Frontal cortex (tissue), 4 donors: Measurements from ENCODE around the gene KHDRBS2. TPM values are rescaled to one million over a fixed set of nuclear protein-coding genes. Genes with fewer than 3 reads are reported as not detected.
A peak's percentile ranks its signal among the peaks of the same experiment; 100 is the strongest.

Experiments used
- DNase-seq, 2 donors: peaks; one replicate each; pipeline ENCODE4 v3.0.0; 2012; ENCODE audit warnings: low spot score in 2 of 2
- FAIRE-seq: peaks from 2 replicates; lab custom pipeline; 2012; peaks lifted over from hg19 to GRCh38; lab: Jason Lieb, UNC
- total RNA-seq: library from RNA; depleted of rRNA; stranded (reverse); fragments of >200 nt; gene quantifications from one replicate; pipeline ENCODE4 v1.2.3, GENCODE V29; 2014
- donor health status: control.
- donor health status: control.
- donor health status: control.

Gene KHDRBS2
- total RNA-seq, 1 donor from 2014 or later = 62.4 TPM

DNA sequence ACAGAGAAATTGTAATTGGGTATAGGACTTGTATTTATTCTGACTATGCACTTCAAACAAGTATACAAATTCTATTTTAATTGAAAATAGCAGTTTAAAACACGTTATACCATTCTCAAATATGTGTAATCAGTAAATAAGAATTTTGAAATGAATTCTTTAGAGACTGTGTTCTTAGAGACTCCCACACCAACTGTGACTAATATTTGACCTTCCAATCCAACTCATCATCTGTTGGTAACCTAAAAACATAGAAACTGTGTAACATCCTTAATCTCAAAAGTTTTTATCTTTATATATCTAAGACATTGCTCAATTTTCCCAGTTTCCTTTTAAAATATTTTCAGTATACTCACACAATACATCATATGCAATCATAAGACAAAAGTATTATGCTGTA is 83.9 kb downstream of the KHDRBS2 start:
- DNase-seq (no peak), FAIRE-seq (no peak)

DNA sequence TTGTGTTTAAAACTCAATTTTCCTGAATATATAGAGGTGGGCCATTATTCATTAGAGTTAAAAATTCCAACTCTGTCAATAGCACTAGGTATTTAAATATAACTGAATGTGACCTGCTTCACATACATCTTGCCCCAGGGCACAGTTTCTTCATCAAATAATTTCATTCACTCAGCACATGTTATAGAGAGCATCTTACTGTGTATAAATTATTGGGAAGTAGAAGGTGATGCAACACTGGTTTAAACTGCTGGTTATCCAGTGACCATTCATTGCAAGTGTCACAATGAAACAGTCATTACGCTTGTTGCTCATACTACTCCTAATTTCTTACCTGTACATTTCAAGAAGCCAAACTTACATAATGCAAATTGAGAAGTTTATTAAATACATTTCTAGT is 93.4 kb downstream of the KHDRBS2 start:
- no peak for FAIRE-seq
- no peak for DNase-seq

GRCh38 chr6:62175195-62175594 is 110.8 kb downstream of the KHDRBS2 start:
- DNase-seq = no peak
- FAIRE-seq = no peak

- FAIRE-seq = no peak
- no peak for DNase-seq
Observed at GRCh38 chr6:62174548-62174947, 111.5 kb downstream of the KHDRBS2 start.

DNA sequence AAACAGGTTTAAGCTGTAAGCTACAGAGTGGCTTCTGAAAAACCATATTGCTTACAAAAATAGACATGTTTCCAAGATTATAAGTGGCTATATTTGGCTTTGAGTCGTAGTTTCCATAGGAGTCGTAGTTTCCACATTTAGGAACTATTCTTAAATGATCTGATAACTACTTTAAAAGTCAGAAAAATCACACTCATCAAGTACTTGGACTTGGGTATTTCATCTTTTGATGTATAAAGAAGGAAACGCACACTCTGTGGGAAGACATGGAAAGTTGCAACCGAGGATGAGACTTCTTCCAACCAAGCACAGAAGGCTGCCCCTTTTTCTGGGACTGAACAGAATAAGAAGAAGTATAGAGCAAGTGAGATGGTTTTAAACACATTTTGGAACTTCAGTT is 118.3 kb downstream of the KHDRBS2 start:
- DNase-seq (no peak), FAIRE-seq (no peak)

DNA sequence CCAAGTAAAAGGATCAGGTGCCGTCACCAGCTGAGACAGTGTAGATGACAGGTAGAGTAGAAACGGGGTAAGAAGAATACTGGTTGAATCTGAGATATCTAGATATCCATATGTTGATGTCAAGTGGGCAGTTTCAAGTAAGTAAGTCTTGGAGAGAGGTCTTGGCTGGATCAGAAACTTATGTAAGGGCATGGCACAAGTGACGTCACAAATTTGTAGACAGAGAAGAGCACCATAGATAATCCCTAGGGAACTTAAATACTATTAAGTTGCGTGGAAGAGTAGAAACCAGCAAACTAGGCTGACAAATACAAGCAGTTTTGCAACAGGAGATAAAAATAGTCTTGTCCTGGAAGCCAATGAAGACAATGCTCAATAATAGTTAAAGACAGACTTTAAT is 123.2 kb downstream of the KHDRBS2 start:
- DNase-seq (no peak), FAIRE-seq (no peak)

GRCh38 chr6:62152796-62153195 is 133.2 kb downstream of the KHDRBS2 start:
- DNase-seq (no peak), FAIRE-seq (no peak)

DNA sequence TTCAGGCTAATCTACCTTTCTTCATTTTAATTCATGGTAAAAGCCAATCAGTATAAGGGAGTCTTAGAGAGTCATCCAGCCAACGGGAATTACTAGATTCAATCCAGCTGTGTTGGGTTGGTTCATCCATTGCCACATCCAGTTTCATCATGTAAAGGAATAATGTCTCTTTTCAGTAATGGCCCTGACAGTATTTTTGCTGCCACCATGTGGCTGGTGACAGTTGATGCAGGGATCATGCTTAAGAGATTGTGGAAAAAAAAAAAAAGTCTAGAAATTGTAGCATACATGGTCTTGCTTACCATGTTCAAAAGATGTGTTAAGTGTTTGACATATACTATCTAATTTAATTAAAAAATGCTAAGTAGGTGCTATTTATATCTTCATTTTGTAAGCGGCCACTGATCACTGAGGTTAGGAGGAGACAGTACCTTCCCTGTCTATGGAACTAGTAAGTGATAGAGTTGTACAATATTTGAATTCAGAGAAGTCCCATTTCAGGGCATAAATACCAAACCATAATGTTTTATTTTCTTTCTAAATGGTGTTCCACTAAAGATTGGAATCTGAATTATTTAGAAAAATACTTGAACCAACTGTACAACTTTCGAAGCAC is 135.9 kb downstream of the KHDRBS2 start:
- peak; percentile 86 for FAIRE-seq
- peak in 1 of 2 donors; percentile 4 for DNase-seq

DNA sequence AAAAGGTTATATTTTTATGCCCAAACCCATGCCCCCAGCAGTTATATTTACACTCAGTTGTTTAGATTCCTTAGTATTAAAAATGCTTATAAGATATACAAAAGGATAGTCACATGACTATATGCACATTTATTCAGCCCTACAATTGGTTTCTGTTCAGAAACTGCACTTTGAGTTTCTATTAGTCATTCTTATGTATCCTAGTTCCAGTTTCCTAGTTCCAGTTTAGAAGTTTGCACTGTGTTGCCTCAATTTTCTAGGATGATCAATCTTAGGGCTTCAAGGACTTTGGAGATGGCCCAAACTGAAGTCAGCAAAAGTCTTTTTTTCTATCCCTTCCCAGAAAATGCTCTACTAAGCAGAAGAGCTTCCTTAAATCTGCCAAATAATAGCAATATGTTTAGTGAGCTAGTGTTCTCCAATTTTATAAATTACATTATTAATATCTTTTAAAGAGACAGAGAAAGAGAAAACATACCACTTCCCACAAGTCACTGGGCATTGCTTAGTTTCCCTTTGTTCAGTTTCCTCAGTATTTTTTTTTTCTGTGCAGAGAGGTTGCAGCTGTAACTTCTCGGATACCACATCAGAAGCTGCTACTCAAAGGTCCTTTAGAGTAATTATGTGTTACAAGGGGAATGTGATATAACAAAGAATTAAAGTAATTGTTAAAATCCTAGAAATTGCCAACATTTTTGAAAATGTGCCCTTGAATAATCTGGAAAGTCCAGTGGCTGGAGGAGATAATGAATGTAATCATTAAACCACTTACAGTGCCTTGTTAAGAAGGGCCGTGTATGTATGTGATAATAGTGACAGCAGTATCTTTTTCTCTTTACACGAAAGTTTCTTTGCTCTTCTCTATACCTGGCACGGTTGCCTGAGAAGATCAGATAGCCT is 138.8 kb downstream of the KHDRBS2 start:
- FAIRE-seq (no peak), DNase-seq (no peak)

GRCh38 chr6:62129127-62129526 is 156.9 kb downstream of the KHDRBS2 start:
- no peak for DNase-seq
- no peak for FAIRE-seq

- DNase-seq (no peak), FAIRE-seq (no peak)
Observed at GRCh38 chr6:62119401-62119800, 166.6 kb downstream of the KHDRBS2 start.

DNA sequence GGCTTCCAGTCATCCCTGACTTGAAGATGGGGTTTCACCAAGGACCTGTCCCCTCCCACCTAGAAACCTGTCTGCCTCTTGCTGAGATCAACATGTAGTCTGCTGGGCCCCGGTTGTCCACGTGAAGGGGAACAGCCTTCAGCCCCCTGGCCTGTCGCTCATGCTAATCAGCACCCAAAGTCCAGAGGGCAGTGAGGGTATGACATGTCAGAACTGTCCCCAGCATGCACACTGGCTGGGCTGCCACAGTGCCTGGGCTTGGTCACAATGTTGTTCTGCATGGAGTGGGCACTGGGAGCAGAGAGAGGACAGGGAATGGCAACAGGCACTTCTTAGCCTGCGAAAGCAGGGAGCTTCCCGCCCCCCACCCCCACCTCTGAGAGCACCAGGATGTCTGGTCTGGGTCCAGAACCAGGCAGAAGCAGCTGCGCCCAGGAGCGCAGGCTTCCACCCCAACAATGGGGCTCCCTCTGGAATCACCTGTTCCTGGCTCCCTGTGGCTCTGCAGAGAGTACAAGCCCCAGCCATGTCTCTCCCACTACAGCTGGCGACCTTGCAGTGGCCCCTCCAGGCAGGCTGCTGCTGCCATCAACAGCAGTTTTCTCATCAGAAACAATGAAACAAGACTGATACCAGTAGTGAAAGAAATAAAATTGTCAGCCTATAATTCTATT is 182.7 kb downstream of the KHDRBS2 start:
- no peak for FAIRE-seq

GRCh38 chr6:62102387-62102786 is 183.6 kb downstream of the KHDRBS2 start:
- DNase-seq (no peak), FAIRE-seq (no peak)

More for the DNA sequence above, 182.7 kb downstream of the KHDRBS2 start:
- DNase-seq = no peak

GRCh38 chr6:62090442-62091229 is 195.4 kb downstream of the KHDRBS2 start:
- DNase-seq (no peak), FAIRE-seq (no peak)

- FAIRE-seq (no peak), DNase-seq (no peak)
Observed at GRCh38 chr6:62089781-62090180, 196.2 kb downstream of the KHDRBS2 start.

GRCh38 chr6:62086047-62086446 is 200.0 kb downstream of the KHDRBS2 start:
- DNase-seq = no peak

DNA sequence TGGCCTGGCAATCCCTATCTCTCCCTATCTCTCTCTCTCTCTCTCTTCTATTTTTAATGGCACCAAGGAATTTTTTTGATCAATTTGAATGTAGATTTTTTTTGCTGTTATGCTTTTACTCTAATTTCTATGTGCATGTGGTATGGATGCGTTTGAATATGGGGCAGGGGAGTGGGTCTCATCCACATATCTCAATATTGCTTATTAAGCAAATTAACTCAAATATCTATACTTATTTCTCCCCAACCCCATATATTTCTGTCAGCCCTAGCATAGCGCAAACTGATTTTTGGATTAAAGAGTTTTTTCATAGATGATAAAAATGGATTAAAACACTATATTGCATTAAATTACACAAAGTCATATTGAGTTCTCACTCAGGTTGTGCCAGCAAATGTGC is 210.2 kb downstream of the KHDRBS2 start:
- FAIRE-seq (no peak), DNase-seq (no peak)

More at GRCh38 chr6:62086047-62086446, 200.0 kb downstream of the KHDRBS2 start:
- FAIRE-seq = no peak

GRCh38 chr6:62059901-62060300 is 226.1 kb downstream of the KHDRBS2 start:
- FAIRE-seq (no peak), DNase-seq (no peak)

DNA sequence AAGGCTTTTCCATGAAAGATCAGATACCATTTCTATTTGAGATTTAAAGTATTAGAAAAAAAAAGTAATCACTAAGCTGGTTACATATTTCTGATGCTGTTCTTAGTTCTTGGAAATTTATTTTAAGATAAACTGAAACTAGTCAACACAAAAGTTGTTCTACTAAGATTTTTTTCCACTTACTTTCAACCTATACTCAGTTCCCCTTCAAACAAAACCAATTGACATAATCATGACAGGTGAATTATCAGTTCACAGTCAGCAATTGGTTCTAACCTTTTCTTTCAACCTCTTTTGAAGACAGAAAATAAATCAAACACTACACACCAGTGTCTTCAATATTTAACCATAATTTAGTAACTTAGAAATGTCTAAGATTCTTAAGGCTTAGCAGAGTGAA is 228.7 kb downstream of the KHDRBS2 start:
- FAIRE-seq = no peak

GRCh38 chr6:62045502-62045901 is 240.5 kb downstream of the KHDRBS2 start:
- DNase-seq (no peak), FAIRE-seq (no peak)

More for the DNA sequence above, 228.7 kb downstream of the KHDRBS2 start:
- DNase-seq = no peak
